ENCODE results near the gene PLEKHM3.

GRCh38 chr2:207903236-207903635 is 122.1 kb downstream of the PLEKHM3 start:
- no peak for TF ChIP-seq CTCF (IDR thresholded peaks at IDR 0.05; ENCODE audit: low read depth, low read length)
- TF ChIP-seq POLR2A (IDR thresholded peaks at IDR 0.05; ENCODE audit: extremely low read depth, insufficient read length), result no peak
- no peak for TF ChIP-seq MYC (IDR thresholded peaks at IDR 0.05; ENCODE audit: low read depth, low read length)
